SK-N-SH (cell line): ENCODE data around the gene RASAL3.

Experiments
- FOXM1 ChIP-seq: IDR thresholded peaks from 2 replicates; pipeline ENCODE4 v1.4.0; 2012; ENCODE audit warnings: low read depth, mild to moderate bottlenecking
- GABPA ChIP-seq: IDR thresholded peaks from 2 replicates; pipeline ENCODE4 v1.4.0; 2012; ENCODE audit warnings: low read depth, mild to moderate bottlenecking
- MXI1 ChIP-seq: IDR thresholded peaks from 2 replicates; pipeline ENCODE4 v1.6.1; 2012; ENCODE audit warnings: mild to moderate bottlenecking, low read depth, low read length, improper control_type of control experiment
- POLR2AphosphoS5 ChIP-seq: IDR thresholded peaks from 2 replicates; pipeline ENCODE4 v1.6.1; 2012; ENCODE audit warnings: low read depth, low read length
- TAF1 ChIP-seq: IDR thresholded peaks from 2 replicates; pipeline ENCODE4 v1.6.1; 2012; ENCODE audit warnings: low read depth, mild to moderate bottlenecking, low read length, moderate library complexity, borderline replicate concordance
- USF2 ChIP-seq: fragments of 150-350 bp; IDR thresholded peaks from 2 replicates; pipeline ENCODE4 v1.6.1; 2017; ENCODE audit warnings: antibody characterized with exemption, low read length, low read depth, borderline replicate concordance
- TF ChIP-seq, protein P1 (sequence below): fragments of 200-600 bp; sonication (generic); IDR thresholded peaks from 2 replicates; pipeline ENCODE4 v1.6.1; 2017; ENCODE audit warnings: antibody characterized with exemption, mild to moderate bottlenecking, moderate library complexity

GRCh38 chr19:15457701-15458484 lies 6.5 kb downstream of the RASAL3 start:
- no peak for TF ChIP-seq MXI1
- no peak for TF ChIP-seq GABPA
- TF ChIP-seq, protein P1, sequence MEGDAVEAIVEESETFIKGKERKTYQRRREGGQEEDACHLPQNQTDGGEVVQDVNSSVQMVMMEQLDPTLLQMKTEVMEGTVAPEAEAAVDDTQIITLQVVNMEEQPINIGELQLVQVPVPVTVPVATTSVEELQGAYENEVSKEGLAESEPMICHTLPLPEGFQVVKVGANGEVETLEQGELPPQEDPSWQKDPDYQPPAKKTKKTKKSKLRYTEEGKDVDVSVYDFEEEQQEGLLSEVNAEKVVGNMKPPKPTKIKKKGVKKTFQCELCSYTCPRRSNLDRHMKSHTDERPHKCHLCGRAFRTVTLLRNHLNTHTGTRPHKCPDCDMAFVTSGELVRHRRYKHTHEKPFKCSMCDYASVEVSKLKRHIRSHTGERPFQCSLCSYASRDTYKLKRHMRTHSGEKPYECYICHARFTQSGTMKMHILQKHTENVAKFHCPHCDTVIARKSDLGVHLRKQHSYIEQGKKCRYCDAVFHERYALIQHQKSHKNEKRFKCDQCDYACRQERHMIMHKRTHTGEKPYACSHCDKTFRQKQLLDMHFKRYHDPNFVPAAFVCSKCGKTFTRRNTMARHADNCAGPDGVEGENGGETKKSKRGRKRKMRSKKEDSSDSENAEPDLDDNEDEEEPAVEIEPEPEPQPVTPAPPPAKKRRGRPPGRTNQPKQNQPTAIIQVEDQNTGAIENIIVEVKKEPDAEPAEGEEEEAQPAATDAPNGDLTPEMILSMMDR: no peak
- no peak for TF ChIP-seq USF2
- no peak for TF ChIP-seq TAF1
- TF ChIP-seq FOXM1: no peak
- TF ChIP-seq POLR2AphosphoS5: no peak
